GM19452 (cell line): ENCODE results near the gene SBF2.
A peak's percentile ranks its signal among the peaks of the same experiment; 100 is the strongest.
"Not testable (repeated sequence)": the region's sequence is repeated elsewhere in the genome, so short reads cannot be mapped to it uniquely, and the experiment has no call there.

Source experiments
- ATAC-seq: cut with Tn5 transposase; IDR thresholded peaks from one replicate; pipeline ENCODE4 v1.9.1; 2021; ENCODE audit not compliant: unreplicated experiment

Gene SBF2

GRCh38 chr11:9969068-9969467 is 325.0 kb downstream of the SBF2 start:
- ATAC-seq, result no peak

DNA sequence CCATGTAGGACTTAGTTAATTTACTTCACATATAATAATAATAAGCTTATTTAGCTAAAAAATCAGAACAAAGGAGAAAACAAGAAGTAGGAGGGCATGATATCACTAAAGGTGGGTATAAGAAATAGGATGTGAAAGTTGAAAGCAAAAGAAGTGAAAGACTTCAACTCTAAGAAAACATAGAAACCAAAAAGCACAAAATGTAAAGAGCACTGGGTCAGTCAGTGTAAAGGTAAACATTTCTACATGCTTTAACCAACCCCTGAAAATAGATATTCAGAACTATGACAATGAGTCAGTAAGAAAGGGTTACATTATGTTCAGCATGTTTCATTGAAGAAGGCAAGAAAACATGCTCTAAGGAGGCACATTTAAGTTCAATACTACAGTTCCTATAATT is 331.3 kb downstream of the SBF2 start:
- peak; percentile 91 for ATAC-seq

- no peak for ATAC-seq
Measured at GRCh38 chr11:9957072-9957471, 336.9 kb downstream of the SBF2 start.

GRCh38 chr11:9956483-9956882 is 337.5 kb downstream of the SBF2 start:
- no peak for ATAC-seq

GRCh38 chr11:9955391-9955790 is 338.6 kb downstream of the SBF2 start:
- ATAC-seq, result no peak

DNA sequence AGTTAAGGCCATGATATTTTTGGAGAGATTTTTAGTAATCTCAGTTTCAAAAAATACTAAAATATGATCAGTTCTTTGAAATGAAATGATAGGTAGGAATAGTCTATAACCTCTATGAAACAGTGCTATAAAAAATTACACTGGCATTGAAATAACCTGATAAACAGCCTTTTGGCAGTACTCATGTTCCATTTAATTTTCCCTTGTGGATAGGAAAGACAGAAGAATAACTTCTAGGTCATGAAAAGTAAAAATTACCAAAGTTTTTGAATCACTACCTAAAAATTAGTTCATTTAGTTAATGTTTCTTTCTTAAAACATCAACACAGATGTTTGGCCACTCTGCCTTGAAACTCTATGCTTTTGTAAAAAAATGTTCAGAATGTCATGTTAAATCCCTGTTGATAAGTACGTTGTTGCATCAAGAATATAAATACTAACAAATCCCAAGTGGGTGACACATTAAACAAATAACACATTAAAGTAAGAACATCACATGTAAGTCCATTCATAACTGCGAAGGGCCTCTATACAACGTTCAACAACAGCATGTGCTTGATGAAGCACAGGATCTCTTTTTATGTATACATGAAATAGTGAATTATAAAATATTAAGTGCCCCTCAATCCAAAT is 339.9 kb downstream of the SBF2 start:
- no peak for ATAC-seq

DNA sequence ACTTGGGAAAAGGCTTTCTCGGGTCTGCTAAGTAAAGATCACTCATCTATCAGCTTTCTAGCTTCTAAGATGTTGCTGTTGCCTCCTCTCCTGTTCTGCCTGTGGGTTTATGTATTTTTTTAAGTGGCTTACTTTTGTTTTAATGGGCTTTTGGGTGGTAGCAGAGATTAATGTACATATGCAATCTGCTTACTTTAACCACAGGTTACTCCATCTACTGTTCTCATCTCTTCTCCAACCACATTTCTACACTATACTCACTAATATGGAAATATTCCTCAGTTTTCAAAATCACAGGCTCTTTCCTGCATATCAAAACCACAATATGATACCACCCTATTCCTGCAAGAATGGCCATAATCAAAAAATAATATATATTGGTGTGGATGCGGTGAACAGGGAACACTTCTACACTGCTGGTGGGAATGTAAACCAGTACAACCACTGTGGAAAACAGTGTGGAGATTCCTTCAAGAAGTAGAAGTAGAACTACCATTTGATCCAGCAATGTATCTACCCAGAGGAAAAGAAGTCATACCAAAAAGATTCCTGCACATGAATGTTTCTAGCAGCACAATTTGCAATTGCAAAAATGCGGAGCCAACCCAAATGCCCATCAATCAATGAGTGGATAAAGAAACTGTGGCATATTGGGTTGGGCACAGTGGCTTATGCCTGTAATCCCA is 341.4 kb downstream of the SBF2 start:
- ATAC-seq, result no peak

GRCh38 chr11:9951807-9952206 is 342.2 kb downstream of the SBF2 start:
- ATAC-seq, result no peak

DNA sequence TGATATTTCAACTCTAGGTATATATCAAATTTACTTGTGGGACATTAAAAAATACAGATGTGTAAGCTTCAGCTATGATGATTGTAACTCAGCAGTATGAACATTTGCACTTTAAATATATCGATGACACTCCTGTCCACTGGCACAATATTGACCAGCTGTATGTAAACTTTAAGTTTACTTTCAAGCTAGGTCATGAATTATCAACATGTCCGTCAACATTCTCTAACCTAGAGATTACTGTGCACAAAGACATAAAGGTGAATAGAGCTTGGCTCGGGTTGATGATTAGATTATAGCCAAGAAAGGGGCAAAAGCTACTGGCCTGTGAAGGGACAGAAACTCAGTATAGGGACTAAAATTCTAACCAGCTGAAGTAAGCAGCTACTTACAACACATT is 343.6 kb downstream of the SBF2 start:
- no peak for ATAC-seq

- ATAC-seq, result peak; percentile 70
Measured at GRCh38 chr11:9947231-9947864, 346.7 kb downstream of the SBF2 start.

DNA sequence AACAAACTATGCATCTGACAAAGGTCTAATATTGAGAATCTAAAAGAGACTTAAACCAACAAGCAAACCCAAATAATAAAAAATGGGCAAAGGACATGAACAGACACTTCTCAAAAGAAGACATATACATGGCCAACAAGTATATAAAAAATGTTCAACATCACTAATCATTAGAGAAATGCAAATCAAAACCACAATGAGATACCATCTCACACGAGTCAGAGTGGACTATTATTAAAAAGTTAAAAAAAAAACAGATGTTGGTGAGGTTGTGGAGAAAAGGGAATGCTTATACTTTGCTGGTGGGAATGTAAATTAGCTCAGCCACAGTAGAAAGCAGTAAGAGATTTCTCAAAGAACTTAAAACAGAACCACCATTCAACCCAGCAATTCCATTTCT is 348.3 kb downstream of the SBF2 start:
- not testable (repeated sequence) for ATAC-seq

DNA sequence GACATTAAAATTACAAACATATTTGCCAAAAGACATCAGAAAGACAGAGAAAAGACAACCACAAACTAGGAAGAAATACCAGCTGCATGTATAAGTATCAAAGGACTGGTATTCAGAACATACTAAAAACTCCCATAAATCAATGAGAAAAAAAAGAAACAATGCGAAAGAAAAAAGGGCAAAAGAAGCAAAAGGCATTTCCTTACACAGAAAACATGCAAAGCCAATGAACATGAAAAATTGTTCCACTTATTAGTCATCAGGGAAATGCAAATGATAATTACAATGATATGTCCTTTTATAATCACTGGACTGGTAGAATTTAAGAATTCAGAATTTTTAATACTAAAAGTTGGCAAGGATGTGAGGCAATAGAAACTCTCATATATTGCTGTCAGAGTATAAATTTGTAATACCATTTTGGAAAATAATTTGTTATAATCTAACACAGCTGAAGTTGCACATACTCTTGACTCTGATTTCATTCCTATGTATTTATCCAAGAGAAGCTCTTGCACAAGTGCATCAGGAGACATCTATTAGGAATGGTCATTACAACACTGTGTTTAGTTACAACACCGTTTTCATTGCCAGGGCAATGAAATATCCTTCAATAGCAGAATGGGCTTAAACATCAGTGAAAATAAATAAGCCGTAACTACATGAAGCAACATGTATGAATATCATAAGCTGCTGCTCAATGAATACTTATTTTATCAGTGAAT is 350.5 kb downstream of the SBF2 start:
- ATAC-seq, result no peak

DNA sequence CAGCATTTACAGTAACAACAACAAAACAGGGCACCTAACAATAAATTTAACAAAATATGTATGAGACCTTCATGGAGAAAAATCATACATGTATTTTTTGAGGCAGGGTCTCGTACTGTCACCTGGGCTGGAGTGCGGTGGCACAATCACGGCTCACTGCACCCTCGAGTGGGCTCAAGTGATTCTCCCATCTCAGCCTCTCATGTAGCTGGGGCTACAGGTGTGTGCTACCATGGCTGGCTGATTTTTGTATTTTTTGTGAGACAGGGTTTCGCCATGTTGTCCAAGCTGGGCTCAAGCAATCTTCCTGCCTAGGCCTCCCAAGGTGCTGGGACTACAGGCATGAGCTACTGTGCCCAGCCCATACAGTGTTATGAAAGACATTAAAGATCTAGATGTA is 352.0 kb downstream of the SBF2 start:
- ATAC-seq, result no peak

- ATAC-seq, result not testable (repeated sequence)
Measured at GRCh38 chr11:9939150-9939549, 354.9 kb downstream of the SBF2 start.

DNA sequence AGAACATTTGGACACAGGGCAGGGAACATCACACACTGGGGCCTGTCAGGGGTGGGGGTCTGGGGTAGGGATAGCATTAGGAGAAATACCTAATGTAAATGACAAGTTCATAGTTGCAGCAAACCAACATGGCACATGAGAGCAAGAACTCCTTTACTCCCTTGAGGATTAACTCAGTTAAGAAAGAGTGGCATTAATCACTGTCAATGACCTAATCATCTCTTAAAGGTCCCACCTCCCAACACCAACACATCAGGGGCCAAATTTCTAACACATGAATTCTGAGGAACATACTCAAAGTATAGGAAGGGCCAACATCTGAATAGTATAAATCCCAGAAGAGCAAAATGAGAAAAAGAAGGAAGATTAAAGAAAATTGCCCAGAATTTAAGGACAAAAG is 357.3 kb downstream of the SBF2 start:
- ATAC-seq, result no peak

DNA sequence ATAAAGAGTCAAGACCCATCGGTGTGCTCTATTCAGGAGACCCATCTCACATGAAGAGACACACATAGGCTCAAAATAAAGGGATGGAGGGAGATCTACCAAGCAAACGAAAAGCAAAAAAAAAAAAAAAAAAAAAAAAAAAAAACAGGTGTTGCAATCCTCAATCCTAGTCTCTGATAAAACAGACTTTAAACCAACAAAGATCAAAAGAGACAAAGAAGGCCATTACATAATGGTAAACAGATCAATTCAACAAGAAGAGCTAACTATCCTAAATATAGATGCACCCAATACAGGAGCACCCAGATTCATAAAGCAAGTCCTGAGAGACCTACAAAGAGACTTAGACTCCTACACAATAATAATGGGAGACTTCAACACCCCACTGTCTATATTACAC is 361.2 kb downstream of the SBF2 start:
- ATAC-seq, result not testable (repeated sequence)

GRCh38 chr11:9930562-9931331 is 363.3 kb downstream of the SBF2 start:
- ATAC-seq, result not testable (repeated sequence)

- no peak for ATAC-seq
Measured at GRCh38 chr11:9927670-9928069, 366.3 kb downstream of the SBF2 start.

- no peak for ATAC-seq
Measured at GRCh38 chr11:9923280-9923679, 370.7 kb downstream of the SBF2 start.

DNA sequence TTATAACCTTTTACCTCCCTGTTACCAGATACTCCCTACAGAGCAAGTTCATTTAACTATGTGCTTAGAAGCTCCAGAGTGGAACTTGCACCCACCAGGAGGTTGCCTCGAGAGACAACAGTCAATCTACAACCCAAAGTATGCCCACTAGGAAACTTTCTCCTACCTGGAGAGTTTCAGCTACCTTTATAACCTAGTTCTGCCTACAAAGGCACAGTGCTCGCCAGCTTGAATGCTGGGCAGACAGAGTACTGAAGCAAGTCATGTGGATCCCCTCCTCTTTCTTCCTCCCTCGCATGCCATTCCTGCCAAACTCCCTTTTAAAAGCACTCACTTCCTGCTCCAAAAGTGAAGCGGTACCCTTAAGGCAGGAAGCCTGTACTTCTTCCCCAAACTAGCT is 371.2 kb downstream of the SBF2 start:
- no peak for ATAC-seq

DNA sequence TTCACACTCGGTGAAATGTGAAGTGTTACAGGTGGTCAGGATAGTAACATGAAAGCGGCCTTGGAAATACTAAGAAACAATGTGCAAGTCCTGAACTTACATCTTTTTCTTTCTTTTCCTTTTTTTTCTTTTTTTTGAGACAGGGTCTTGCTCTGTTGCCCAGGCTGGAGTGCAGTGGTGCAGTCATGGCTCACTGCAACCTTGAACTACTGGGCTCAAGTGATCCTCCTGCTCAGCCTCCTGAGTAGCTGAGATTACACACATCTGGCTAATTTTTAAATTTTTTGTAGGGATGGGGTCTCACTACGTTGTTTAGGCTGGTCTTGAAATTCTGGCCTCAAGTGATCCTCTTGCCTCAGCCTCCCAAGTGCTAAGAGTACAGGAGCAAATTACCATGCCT is 377.5 kb downstream of the SBF2 start:
- no peak for ATAC-seq
